ENCODE measurements around the gene BDNF. TPM values are rescaled to one million over a fixed set of nuclear protein-coding genes. Genes with fewer than 3 reads are reported as not detected.

The BDNF gene
- total RNA-seq, 1 experiment from 2014 or later, result 4.8 TPM

DNA sequence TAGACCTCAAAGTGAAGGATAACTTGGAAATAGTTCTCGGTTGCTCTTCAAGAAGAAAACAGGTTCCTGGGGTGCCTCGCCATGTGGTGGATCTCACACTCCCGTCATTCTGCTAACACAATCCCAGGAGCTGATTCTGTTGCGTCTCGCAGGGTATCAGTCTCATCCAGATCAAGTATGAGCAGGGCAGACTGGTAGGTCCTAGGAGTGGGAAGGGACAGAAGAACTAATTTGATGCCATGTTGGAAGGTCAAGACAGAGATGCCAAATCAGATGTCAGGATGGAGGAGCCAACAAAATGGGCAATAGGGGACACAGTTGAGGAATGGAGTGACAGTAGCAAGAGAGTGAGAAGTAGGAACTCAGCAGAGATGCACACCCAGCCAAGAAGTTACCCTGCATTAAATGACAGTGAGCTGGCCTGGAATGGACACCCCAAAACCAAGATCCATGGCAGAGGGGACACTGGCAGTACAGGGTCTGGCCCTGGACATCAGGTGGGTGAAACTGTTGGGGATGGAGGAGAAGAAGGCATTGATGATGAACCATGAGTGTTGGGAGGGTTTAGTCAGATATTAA is 76.2 kb downstream of the BDNF start (continued):
- no peak for TF ChIP-seq NR1H2 (CRISPR knock-in tag; IDR thresholded peaks at IDR 0.05)
- TF ChIP-seq SP1 (CRISPR knock-in tag; conservative IDR thresholded peaks at IDR 0.05), result no peak
- TF ChIP-seq, protein P1, sequence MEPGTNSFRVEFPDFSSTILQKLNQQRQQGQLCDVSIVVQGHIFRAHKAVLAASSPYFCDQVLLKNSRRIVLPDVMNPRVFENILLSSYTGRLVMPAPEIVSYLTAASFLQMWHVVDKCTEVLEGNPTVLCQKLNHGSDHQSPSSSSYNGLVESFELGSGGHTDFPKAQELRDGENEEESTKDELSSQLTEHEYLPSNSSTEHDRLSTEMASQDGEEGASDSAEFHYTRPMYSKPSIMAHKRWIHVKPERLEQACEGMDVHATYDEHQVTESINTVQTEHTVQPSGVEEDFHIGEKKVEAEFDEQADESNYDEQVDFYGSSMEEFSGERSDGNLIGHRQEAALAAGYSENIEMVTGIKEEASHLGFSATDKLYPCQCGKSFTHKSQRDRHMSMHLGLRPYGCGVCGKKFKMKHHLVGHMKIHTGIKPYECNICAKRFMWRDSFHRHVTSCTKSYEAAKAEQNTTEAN (CRISPR knock-in tag; IDR thresholded peaks at IDR 0.05), result no peak
- no peak for TF ChIP-seq GABPB1 (CRISPR knock-in tag; IDR thresholded peaks at IDR 0.05)
- TF ChIP-seq ZNF423 (CRISPR knock-in tag; IDR thresholded peaks at IDR 0.05), result no peak
- TF ChIP-seq, protein P2, sequence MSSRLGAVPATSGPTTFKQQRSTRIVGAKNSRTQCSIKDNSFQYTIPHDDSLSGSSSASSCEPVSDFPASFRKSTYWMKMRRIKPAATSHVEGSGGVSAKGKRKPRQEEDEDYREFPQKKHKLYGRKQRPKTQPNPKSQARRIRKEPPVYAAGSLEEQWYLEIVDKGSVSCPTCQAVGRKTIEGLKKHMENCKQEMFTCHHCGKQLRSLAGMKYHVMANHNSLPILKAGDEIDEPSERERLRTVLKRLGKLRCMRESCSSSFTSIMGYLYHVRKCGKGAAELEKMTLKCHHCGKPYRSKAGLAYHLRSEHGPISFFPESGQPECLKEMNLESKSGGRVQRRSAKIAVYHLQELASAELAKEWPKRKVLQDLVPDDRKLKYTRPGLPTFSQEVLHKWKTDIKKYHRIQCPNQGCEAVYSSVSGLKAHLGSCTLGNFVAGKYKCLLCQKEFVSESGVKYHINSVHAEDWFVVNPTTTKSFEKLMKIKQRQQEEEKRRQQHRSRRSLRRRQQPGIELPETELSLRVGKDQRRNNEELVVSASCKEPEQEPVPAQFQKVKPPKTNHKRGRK (CRISPR knock-in tag; IDR thresholded peaks at IDR 0.05; ENCODE audit: borderline replicate concordance), result 0 out of 2 replicates have a peak, but pooled peaks have one; percentile 72
- TF ChIP-seq FOXP1 (CRISPR knock-in tag; IDR thresholded peaks at IDR 0.05; ENCODE audit: borderline replicate concordance), result no peak
- TF ChIP-seq ZNF317 (CRISPR knock-in tag; IDR thresholded peaks at IDR 0.05; ENCODE audit: borderline replicate concordance, low read depth), result no peak
- TF ChIP-seq, protein P3, sequence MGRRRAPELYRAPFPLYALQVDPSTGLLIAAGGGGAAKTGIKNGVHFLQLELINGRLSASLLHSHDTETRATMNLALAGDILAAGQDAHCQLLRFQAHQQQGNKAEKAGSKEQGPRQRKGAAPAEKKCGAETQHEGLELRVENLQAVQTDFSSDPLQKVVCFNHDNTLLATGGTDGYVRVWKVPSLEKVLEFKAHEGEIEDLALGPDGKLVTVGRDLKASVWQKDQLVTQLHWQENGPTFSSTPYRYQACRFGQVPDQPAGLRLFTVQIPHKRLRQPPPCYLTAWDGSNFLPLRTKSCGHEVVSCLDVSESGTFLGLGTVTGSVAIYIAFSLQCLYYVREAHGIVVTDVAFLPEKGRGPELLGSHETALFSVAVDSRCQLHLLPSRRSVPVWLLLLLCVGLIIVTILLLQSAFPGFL (CRISPR knock-in tag; IDR thresholded peaks at IDR 0.05; ENCODE audit: borderline replicate concordance), result no peak
- TF ChIP-seq, protein P4, sequence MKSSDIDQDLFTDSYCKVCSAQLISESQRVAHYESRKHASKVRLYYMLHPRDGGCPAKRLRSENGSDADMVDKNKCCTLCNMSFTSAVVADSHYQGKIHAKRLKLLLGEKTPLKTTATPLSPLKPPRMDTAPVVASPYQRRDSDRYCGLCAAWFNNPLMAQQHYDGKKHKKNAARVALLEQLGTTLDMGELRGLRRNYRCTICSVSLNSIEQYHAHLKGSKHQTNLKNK (CRISPR knock-in tag; IDR thresholded peaks at IDR 0.05), result no peak
- TF ChIP-seq, protein P5, sequence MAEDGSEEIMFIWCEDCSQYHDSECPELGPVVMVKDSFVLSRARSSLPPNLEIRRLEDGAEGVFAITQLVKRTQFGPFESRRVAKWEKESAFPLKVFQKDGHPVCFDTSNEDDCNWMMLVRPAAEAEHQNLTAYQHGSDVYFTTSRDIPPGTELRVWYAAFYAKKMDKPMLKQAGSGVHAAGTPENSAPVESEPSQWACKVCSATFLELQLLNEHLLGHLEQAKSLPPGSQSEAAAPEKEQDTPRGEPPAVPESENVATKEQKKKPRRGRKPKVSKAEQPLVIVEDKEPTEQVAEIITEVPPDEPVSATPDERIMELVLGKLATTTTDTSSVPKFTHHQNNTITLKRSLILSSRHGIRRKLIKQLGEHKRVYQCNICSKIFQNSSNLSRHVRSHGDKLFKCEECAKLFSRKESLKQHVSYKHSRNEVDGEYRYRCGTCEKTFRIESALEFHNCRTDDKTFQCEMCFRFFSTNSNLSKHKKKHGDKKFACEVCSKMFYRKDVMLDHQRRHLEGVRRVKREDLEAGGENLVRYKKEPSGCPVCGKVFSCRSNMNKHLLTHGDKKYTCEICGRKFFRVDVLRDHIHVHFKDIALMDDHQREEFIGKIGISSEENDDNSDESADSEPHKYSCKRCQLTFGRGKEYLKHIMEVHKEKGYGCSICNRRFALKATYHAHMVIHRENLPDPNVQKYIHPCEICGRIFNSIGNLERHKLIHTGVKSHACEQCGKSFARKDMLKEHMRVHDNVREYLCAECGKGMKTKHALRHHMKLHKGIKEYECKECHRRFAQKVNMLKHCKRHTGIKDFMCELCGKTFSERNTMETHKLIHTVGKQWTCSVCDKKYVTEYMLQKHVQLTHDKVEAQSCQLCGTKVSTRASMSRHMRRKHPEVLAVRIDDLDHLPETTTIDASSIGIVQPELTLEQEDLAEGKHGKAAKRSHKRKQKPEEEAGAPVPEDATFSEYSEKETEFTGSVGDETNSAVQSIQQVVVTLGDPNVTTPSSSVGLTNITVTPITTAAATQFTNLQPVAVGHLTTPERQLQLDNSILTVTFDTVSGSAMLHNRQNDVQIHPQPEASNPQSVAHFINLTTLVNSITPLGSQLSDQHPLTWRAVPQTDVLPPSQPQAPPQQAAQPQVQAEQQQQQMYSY (CRISPR knock-in tag; IDR thresholded peaks at IDR 0.05), result no peak
- TF ChIP-seq NR3C1 (CRISPR knock-in tag; conservative IDR thresholded peaks at IDR 0.05; ENCODE audit: low read depth), result no peak
- 0 out of 2 replicates have a peak, but pooled peaks have one; percentile 27 for TF ChIP-seq FOXK1 (CRISPR knock-in tag; IDR thresholded peaks at IDR 0.05)
- TF ChIP-seq, protein P6, sequence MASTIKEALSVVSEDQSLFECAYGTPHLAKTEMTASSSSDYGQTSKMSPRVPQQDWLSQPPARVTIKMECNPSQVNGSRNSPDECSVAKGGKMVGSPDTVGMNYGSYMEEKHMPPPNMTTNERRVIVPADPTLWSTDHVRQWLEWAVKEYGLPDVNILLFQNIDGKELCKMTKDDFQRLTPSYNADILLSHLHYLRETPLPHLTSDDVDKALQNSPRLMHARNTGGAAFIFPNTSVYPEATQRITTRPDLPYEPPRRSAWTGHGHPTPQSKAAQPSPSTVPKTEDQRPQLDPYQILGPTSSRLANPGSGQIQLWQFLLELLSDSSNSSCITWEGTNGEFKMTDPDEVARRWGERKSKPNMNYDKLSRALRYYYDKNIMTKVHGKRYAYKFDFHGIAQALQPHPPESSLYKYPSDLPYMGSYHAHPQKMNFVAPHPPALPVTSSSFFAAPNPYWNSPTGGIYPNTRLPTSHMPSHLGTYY (CRISPR knock-in tag; IDR thresholded peaks at IDR 0.05), result no peak
- no peak for TF ChIP-seq MYBL2 (CRISPR knock-in tag; IDR thresholded peaks at IDR 0.05)
- TF ChIP-seq, protein P7, sequence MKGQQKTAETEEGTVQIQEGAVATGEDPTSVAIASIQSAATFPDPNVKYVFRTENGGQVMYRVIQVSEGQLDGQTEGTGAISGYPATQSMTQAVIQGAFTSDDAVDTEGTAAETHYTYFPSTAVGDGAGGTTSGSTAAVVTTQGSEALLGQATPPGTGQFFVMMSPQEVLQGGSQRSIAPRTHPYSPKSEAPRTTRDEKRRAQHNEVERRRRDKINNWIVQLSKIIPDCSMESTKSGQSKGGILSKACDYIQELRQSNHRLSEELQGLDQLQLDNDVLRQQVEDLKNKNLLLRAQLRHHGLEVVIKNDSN (CRISPR knock-in tag; IDR thresholded peaks at IDR 0.05), result no peak
- TF ChIP-seq OVOL2 (CRISPR knock-in tag; IDR thresholded peaks at IDR 0.05; ENCODE audit: borderline replicate concordance), result no peak
- TF ChIP-seq, protein P8, sequence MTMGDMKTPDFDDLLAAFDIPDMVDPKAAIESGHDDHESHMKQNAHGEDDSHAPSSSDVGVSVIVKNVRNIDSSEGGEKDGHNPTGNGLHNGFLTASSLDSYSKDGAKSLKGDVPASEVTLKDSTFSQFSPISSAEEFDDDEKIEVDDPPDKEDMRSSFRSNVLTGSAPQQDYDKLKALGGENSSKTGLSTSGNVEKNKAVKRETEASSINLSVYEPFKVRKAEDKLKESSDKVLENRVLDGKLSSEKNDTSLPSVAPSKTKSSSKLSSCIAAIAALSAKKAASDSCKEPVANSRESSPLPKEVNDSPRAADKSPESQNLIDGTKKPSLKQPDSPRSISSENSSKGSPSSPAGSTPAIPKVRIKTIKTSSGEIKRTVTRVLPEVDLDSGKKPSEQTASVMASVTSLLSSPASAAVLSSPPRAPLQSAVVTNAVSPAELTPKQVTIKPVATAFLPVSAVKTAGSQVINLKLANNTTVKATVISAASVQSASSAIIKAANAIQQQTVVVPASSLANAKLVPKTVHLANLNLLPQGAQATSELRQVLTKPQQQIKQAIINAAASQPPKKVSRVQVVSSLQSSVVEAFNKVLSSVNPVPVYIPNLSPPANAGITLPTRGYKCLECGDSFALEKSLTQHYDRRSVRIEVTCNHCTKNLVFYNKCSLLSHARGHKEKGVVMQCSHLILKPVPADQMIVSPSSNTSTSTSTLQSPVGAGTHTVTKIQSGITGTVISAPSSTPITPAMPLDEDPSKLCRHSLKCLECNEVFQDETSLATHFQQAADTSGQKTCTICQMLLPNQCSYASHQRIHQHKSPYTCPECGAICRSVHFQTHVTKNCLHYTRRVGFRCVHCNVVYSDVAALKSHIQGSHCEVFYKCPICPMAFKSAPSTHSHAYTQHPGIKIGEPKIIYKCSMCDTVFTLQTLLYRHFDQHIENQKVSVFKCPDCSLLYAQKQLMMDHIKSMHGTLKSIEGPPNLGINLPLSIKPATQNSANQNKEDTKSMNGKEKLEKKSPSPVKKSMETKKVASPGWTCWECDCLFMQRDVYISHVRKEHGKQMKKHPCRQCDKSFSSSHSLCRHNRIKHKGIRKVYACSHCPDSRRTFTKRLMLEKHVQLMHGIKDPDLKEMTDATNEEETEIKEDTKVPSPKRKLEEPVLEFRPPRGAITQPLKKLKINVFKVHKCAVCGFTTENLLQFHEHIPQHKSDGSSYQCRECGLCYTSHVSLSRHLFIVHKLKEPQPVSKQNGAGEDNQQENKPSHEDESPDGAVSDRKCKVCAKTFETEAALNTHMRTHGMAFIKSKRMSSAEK (CRISPR knock-in tag; IDR thresholded peaks at IDR 0.05; ENCODE audit: borderline replicate concordance), result no peak
- TF ChIP-seq ZNF219 (CRISPR knock-in tag; IDR thresholded peaks at IDR 0.05; ENCODE audit: borderline replicate concordance), result no peak
- TF ChIP-seq, protein P9, sequence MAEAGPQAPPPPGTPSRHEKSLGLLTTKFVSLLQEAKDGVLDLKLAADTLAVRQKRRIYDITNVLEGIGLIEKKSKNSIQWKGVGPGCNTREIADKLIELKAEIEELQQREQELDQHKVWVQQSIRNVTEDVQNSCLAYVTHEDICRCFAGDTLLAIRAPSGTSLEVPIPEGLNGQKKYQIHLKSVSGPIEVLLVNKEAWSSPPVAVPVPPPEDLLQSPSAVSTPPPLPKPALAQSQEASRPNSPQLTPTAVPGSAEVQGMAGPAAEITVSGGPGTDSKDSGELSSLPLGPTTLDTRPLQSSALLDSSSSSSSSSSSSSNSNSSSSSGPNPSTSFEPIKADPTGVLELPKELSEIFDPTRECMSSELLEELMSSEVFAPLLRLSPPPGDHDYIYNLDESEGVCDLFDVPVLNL (CRISPR knock-in tag; IDR thresholded peaks at IDR 0.05; ENCODE audit: borderline replicate concordance, low read depth), result no peak
- TF ChIP-seq JAZF1 (CRISPR knock-in tag; IDR thresholded peaks at IDR 0.05), result no peak
- TF ChIP-seq, protein P10, sequence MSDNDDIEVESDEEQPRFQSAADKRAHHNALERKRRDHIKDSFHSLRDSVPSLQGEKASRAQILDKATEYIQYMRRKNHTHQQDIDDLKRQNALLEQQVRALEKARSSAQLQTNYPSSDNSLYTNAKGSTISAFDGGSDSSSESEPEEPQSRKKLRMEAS (CRISPR knock-in tag; IDR thresholded peaks at IDR 0.05), result no peak
